HepG2 (cell line): ENCODE measurements around the gene TSSK3. TPM values are rescaled to one million over a fixed set of nuclear protein-coding genes. Genes with fewer than 3 reads are reported as not detected.

Experiments
- ARNTL ChIP-seq: sonication (generic); formaldehyde crosslinking; IDR thresholded peaks from 2 replicates; pipeline ENCODE4 v1.4.0; 2020; ENCODE audit warnings: mild to moderate bottlenecking, missing genetic modification reagents
- ATF6 ChIP-seq: sonication (generic); formaldehyde crosslinking; conservative IDR thresholded peaks from 2 replicates; pipeline ENCODE4 v1.4.0; 2020; ENCODE audit warnings: missing genetic modification reagents
- DPF2 ChIP-seq: sonication (generic); formaldehyde crosslinking; IDR thresholded peaks from 2 replicates; pipeline ENCODE4 v1.4.0; 2020; ENCODE audit warnings: mild to moderate bottlenecking, low read depth, missing genetic modification reagents, borderline replicate concordance
- EP300 ChIP-seq, 3 experiments: sonication (generic) in 1 of 3; formaldehyde crosslinking in 1 of 3; IDR thresholded peaks; 2 replicates each; pipeline versions ENCODE4 v1.5.1 to v1.6.1; 2011 to 2020; ENCODE audit warnings: low read depth in 2 of 3, low read length in 2 of 3, borderline replicate concordance in 1 of 3, improper control_type of control experiment in 1 of 3, mild to moderate bottlenecking in 1 of 3, missing genetic modification reagents in 1 of 3, moderate library complexity in 1 of 3
- MLXIP ChIP-seq: sonication (generic); formaldehyde crosslinking; IDR thresholded peaks from 2 replicates; pipeline ENCODE4 v1.9.0; 2021; ENCODE audit warnings: missing genetic modification reagents, borderline replicate concordance
- MTERF4 ChIP-seq: sonication (generic); formaldehyde crosslinking; IDR thresholded peaks from 2 replicates; pipeline ENCODE4 v1.8.0; 2023; ENCODE audit warnings: mild to moderate bottlenecking, missing genetic modification reagents
- MTF2 ChIP-seq: sonication (generic); formaldehyde crosslinking; IDR thresholded peaks from 2 replicates; pipeline ENCODE4 v1.5.0; 2020; ENCODE audit warnings: missing genetic modification reagents, borderline replicate concordance
- MYC ChIP-seq: sonication (generic); formaldehyde crosslinking; IDR thresholded peaks from 2 replicates; pipeline ENCODE4 v1.9.0; 2021; ENCODE audit warnings: missing genetic modification reagents, borderline replicate concordance
- TBX2 ChIP-seq: sonication (generic); formaldehyde crosslinking; IDR thresholded peaks from 2 replicates; pipeline ENCODE4 v1.5.0; 2020; ENCODE audit warnings: missing genetic modification reagents, mild to moderate bottlenecking, borderline replicate concordance
- ZNF160 ChIP-seq: sonication (generic); formaldehyde crosslinking; IDR thresholded peaks from 2 replicates; pipeline ENCODE4 v1.8.0; 2022; ENCODE audit warnings: mild to moderate bottlenecking, inconsistent platforms, missing genetic modification reagents
- ZNF235 ChIP-seq: sonication (generic); formaldehyde crosslinking; IDR thresholded peaks from 2 replicates; pipeline ENCODE4 v1.8.1; 2023; ENCODE audit warnings: mild to moderate bottlenecking, missing genetic modification reagents, borderline replicate concordance
- ZNF275 ChIP-seq: sonication (generic); formaldehyde crosslinking; IDR thresholded peaks from 2 replicates; pipeline ENCODE4 v1.8.0; 2022; ENCODE audit warnings: missing genetic modification reagents, mild to moderate bottlenecking, inconsistent platforms, borderline replicate concordance
- ZNF691 ChIP-seq: sonication (generic); formaldehyde crosslinking; IDR thresholded peaks from 2 replicates; pipeline ENCODE4 v1.4.0; 2020; ENCODE audit warnings: missing genetic modification reagents, low read depth, mild to moderate bottlenecking, borderline replicate concordance
- polyA plus RNA-seq, 8 experiments: library from polyadenylated mRNA; depleted of rRNA in 3 of 8; stranded (reverse) in 7 of 8; unstranded in 1 of 8; fragments of >200 nt; fragmentation: Illumina TruSeq in 4 of 8; extraction: Trizol in 4 of 8; gene quantifications; 2 replicates each; pipeline versions ENCODE4 v1.2.1 to v1.2.3, GENCODE V29; 2011 to 2016; ENCODE audit warnings: low read depth in 4 of 8, missing spikeins in 1 of 8, mixed read lengths in 1 of 8; ENCODE audit not compliant: insufficient read depth in 1 of 8
- total RNA-seq, 5 experiments: library from RNA; depleted of rRNA; stranded (reverse); fragments of >200 nt; fragmentation: Illumina TruSeq; extraction: Trizol; gene quantifications; 2 replicates each; pipeline ENCODE4 v1.2.3, GENCODE V29; 2016; ENCODE audit warnings: low read depth in 1 of 5

TSSK3 gene
- total and polyA plus RNA-seq, 2 of the 13 experiments (the other 11 are each of a cell fraction or from before 2014, with no cell fraction given), result 1.0 to 1.1 TPM

DNA sequence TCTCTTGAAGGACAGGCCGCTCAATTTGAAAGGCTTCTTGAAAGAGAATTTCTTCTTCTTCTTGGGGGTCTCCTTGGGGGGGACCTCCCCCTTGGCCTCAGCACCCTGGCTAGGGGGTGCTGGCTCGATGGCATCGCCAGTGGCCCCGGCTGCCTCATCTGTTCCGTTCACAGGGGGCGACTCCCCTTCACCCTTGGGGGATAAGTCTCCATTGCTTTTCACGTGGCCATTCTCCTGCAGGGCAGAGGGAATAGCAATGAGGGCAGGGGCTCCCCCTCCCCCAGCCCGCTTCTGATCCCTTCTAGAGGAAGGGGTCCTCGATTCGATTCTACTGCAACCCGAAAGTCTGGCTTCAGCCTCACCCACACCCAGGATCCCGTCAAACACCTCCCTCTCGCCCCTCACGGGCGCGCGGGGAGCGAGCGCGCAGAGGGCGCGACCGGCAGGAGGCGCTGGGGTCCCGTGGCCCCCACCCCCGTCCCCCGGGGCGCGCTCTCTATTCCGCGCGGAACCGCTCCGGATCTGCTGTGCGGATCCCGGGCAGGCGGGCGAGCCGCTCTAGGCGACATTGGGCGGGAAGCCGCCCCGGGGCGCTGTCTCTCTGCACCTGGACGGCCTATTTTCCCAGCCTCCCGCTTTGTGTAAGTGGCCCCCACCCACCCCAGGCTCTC is 27.3 kb upstream of the TSSK3 start (continued):
- 0 out of 2 replicates have a peak, but pooled peaks have one; percentile 38 for TF ChIP-seq ZNF160 (CRISPR knock-in tag)
- TF ChIP-seq EP300 (IDR thresholded peaks at IDR 0.05; ENCODE audit: low read depth in 2 of 2, low read length in 2 of 2), result no peak
- TF ChIP-seq EP300 (CRISPR knock-in tag; IDR thresholded peaks at IDR 0.05; ENCODE audit: borderline replicate concordance), result no peak
- no peak; the same call in 1 of the 2 replicates for TF ChIP-seq ZNF235 (CRISPR knock-in tag)
- no peak for TF ChIP-seq ZNF275 (CRISPR knock-in tag)
- TF ChIP-seq DPF2 (CRISPR knock-in tag), result no peak
- TF ChIP-seq ARNTL (CRISPR knock-in tag), result no peak
- TF ChIP-seq MLXIP, result no peak
- no peak for TF ChIP-seq MTF2 (CRISPR knock-in tag)
- no peak for TF ChIP-seq MTERF4 (CRISPR knock-in tag)
- peak; percentile 15; the same call in 1 of the 2 replicates for TF ChIP-seq MYC (CRISPR knock-in tag)
- TF ChIP-seq TBX2 (CRISPR knock-in tag), result no peak
- no peak for TF ChIP-seq ATF6 (CRISPR knock-in tag)
- TF ChIP-seq ZNF691, result 0 out of 2 replicates have a peak, but pooled peaks have one; percentile 26
